ENCODE results near the gene PDS5B. TPM values are rescaled to one million over a fixed set of nuclear protein-coding genes. Genes with fewer than 3 reads are reported as not detected.

PDS5B gene
- total RNA-seq, 1 donor from 2014 or later, result 55.9 TPM

DNA sequence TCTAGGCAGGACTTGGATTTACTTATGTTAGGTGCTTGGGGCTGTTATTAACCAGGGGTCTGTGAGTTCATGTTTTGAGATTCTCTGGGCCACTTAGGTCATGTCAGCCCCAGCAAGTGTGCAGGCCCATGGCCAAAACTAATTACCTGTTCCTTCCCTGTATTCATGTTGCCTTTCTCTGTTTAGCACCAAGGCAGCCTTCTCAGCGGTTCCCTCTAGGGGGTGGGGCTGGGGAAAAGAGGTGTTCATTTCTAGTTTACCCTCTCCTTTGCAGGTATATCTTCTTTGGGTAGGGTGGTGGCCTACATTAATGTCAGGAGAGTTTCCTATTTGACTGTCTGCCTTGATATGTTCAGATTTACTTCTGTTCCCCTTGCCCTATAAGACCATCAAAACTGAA lies 61.7 kb downstream of the PDS5B start:
- Mint-ChIP-seq H3K4me1 (peaks cover 5% of the 10 kb centered on the region), H3K27ac (no peak overlapping the region), H3K9me3 (no peaks in the 10 kb centered on the region), H3K36me3 (peaks cover 13% of the 10 kb centered on the region), H3K4me3 (no peak overlapping the region), H3K27me3 (ENCODE audit: insufficient read depth, low read depth) (no peaks in the 10 kb centered on the region)
- Histone ChIP-seq H3K36me3 (no peaks in the 10 kb centered on the region), H3K27me3 (no peaks in the 10 kb centered on the region), H2AFZ (replicated peaks) (no peak overlapping the region), H3K4me3 (no peak overlapping the region), H3K9me3 (ENCODE audit: low read depth) (no peaks in the 10 kb centered on the region), H3K4me2 (no peak overlapping the region), H3K4me1 (no peaks in the 10 kb centered on the region), H3K27ac (no peak overlapping the region), H3F3A (ENCODE audit: low read depth) (no peaks in the 10 kb centered on the region), H4K20me1 (ENCODE audit: low read depth) (peaks cover 74% of the 10 kb centered on the region), H3K79me2 (ENCODE audit: low read depth) (peaks cover 91% of the 10 kb centered on the region), H3K9ac (no peak overlapping the region)
- TF ChIP-seq, protein P1, sequence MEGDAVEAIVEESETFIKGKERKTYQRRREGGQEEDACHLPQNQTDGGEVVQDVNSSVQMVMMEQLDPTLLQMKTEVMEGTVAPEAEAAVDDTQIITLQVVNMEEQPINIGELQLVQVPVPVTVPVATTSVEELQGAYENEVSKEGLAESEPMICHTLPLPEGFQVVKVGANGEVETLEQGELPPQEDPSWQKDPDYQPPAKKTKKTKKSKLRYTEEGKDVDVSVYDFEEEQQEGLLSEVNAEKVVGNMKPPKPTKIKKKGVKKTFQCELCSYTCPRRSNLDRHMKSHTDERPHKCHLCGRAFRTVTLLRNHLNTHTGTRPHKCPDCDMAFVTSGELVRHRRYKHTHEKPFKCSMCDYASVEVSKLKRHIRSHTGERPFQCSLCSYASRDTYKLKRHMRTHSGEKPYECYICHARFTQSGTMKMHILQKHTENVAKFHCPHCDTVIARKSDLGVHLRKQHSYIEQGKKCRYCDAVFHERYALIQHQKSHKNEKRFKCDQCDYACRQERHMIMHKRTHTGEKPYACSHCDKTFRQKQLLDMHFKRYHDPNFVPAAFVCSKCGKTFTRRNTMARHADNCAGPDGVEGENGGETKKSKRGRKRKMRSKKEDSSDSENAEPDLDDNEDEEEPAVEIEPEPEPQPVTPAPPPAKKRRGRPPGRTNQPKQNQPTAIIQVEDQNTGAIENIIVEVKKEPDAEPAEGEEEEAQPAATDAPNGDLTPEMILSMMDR (IDR thresholded peaks at IDR 0.05), result no peak
- TF ChIP-seq EZH2 (IDR thresholded peaks at IDR 0.05) (no peak), EZH2phosphoT487 (IDR thresholded peaks at IDR 0.05) (no peak)
- no peak for DNase-seq (ENCODE audit: low spot score)

DNA sequence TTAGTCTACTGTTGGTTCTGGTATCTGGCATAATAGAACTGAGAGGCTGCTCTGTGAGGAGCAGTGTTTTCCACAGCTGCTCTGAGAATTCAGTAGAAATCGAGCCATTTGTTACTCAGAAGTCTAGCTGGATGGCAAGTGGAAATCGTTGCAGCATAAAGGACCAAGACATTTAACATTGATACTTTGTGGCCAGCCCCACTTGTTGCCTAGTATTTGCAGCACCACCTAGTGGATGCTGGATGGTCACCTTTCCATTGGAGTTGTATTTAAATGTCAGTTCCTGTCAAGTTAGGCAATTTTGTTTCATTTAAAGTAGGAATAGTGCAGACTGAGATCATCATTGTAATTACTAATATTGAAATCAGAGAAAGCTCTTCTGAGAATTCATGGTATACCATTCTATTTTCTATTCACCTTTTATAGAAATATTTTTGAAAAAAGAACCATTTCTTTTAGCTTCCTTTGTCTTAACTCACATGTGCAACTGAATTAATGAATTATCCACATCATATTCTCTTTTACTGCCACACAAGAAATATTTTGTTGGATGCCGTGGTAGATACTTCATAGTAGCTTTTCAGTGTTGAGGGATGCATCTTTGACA lies 64.6 kb downstream of the PDS5B start:
- Histone ChIP-seq H3K9ac (no peak overlapping the region), H3K79me2 (ENCODE audit: low read depth) (peaks cover 90% of the 10 kb centered on the region), H3F3A (ENCODE audit: low read depth) (no peaks in the 10 kb centered on the region), H3K27me3 (no peaks in the 10 kb centered on the region), H3K36me3 (no peaks in the 10 kb centered on the region), H3K9me3 (ENCODE audit: low read depth) (no peaks in the 10 kb centered on the region), H3K4me3 (no peak overlapping the region), H3K4me1 (no peaks in the 10 kb centered on the region), H3K4me2 (no peak overlapping the region), H2AFZ (replicated peaks) (no peak overlapping the region), H3K27ac (no peak overlapping the region), H4K20me1 (ENCODE audit: low read depth) (peaks cover 45% of the 10 kb centered on the region)
- Mint-ChIP-seq H3K4me3 (no peak overlapping the region), H3K27ac (no peak overlapping the region), H3K4me1 (peaks cover 5% of the 10 kb centered on the region), H3K36me3 (peaks cover 39% of the 10 kb centered on the region), H3K9me3 (peaks cover 23% of the 10 kb centered on the region), H3K27me3 (ENCODE audit: insufficient read depth, low read depth) (no peaks in the 10 kb centered on the region)
- DNase-seq (ENCODE audit: low spot score), result peak; percentile 76
- TF ChIP-seq EZH2 (IDR thresholded peaks at IDR 0.05), result no peak
- no peak for TF ChIP-seq EZH2phosphoT487 (IDR thresholded peaks at IDR 0.05)
- TF ChIP-seq, protein P1 (IDR thresholded peaks at IDR 0.05), result peak; percentile 81

DNA sequence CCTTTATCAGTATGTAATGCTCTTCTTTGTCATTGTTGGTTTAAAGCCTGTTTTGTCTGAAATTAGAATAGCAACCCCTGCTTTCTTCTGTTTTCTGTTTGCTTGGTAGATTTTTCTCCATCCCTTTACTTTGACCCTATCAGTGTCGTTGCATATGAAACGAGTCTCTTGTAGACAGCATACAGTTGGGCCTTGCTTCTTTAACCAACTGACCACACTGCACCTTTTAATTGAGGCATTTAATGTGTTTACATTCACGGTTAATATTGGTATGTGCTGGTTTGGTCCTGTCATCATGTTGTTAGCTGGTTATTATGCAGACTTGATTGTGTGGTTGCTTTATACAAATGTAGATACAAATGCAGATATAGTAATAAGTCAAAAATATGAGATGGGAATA lies 71.1 kb downstream of the PDS5B start:
- Histone ChIP-seq H3K79me2 (ENCODE audit: low read depth) (peaks cover 63% of the 10 kb centered on the region), H3K27ac (no peak overlapping the region), H3K4me2 (no peak overlapping the region), H3F3A (ENCODE audit: low read depth) (no peaks in the 10 kb centered on the region), H3K36me3 (peaks cover 3% of the 10 kb centered on the region), H2AFZ (replicated peaks) (no peak overlapping the region), H3K4me1 (no peaks in the 10 kb centered on the region), H3K9ac (no peak overlapping the region), H3K9me3 (ENCODE audit: low read depth) (peaks cover 5% of the 10 kb centered on the region), H3K27me3 (no peaks in the 10 kb centered on the region), H4K20me1 (ENCODE audit: low read depth) (no peaks in the 10 kb centered on the region), H3K4me3 (no peak overlapping the region)
- no peak for DNase-seq (ENCODE audit: low spot score)
- no peaks in the 10 kb centered on the region for H3K4me1 Mint-ChIP-seq
- TF ChIP-seq EZH2 (IDR thresholded peaks at IDR 0.05) (no peak), EZH2phosphoT487 (IDR thresholded peaks at IDR 0.05) (no peak)
- TF ChIP-seq, protein P1 (IDR thresholded peaks at IDR 0.05), result no peak
- H3K9me3 Mint-ChIP-seq, result peaks cover 34% of the 10 kb centered on the region
- H3K27me3 Mint-ChIP-seq (ENCODE audit: insufficient read depth, low read depth), result no peaks in the 10 kb centered on the region
- no peak overlapping the region for H3K27ac Mint-ChIP-seq
- peaks cover 54% of the 10 kb centered on the region for H3K36me3 Mint-ChIP-seq
- no peak overlapping the region for H3K4me3 Mint-ChIP-seq
